HTR-8/SVneo (cell line): ENCODE results near the gene GOLM1.

Source experiments
- DNase-seq: peaks from one replicate; pipeline ENCODE4 v3.0.0; 2011; ENCODE audit warnings: low spot score, mixed read lengths; ENCODE audit not compliant: insufficient read length
- FAIRE-seq: peaks from 2 replicates; lab custom pipeline; 2011; peaks lifted over from hg19 to GRCh38; lab: Jason Lieb, UNC

GOLM1 gene

DNA sequence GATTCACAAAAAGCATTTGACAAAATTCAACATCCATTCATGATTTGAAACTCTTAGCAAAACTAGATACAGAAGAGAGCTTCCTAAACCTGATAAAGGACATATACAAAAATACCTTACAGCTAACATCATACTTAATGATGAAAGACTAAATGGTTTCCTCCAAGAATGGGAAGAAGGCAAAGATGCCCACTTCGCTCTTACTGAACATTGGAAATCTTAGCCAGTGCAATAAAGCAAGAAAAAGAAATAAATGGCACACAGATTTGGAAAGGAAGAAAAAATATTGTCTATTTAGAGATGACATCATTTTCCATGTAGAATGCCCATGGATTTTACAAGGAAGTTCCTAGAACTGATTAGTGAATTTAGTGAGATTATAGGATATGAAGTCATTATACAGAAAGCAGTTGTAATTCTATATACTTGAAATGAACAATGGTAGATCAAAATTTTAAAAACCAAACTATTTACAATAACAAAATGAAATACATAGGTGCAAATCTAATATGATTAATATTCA is 94.0 kb downstream of the GOLM1 start:
- FAIRE-seq: no peak

DNA sequence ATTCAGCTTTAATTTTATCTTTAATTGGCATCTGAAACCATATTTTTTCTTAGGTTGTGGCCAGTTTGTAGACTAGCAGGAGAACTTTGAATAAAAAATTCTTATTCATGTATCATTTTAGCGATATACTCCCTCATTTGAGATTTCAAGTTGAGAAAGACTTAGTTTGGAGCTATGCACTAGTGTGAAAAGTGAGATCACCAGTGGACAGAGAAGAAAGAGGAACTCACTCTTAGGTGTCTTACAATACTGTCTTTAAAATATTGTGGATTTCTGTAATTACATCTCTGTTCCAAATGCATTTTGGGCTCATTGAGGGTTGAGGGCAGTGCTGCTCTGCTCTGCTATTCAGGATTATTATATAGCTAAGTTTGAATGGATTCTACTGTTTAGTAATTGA is 103.8 kb downstream of the GOLM1 start:
- FAIRE-seq (no peak), DNase-seq (no peak)

More for the DNA sequence above, 94.0 kb downstream of the GOLM1 start:
- DNase-seq: no peak

DNA sequence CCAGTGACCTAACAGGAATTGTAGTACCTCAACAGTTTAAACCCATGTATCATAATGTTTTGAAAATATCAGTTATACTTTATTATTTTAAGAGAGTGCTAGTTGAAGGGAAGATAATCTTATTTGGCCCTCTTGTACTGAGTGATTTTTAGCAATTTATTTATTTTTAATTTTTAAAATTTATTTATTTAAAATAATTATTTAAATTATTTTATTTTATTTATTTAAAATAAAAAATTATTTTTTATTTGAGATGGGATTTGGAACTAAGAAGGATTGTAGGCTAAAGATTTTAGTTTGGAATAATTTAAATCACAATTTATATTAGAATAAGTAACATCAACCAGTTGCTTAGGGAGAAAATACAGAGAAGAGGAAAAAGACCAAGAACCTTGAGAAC is 104.3 kb downstream of the GOLM1 start:
- no peak for DNase-seq

DNA sequence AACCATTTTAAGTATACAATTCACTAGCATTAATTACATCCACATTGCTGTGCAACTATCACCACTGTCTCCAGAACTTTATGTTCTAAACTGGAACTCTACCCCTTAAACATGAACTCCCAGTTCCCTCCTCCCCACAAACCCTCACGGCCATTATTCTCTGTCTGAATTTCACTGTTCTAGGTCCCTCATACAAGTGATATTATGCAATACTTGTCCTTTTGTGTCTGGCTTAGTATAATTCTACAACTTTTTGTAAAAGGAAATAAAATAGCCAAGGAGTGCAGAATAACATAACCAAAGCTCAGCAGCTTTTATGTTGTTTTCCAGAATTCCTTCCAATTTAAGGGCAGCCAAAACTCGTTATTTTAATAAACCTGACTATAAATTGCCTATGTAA is 105.2 kb downstream of the GOLM1 start:
- FAIRE-seq (no peak), DNase-seq (no peak)

More for the DNA sequence above, 104.3 kb downstream of the GOLM1 start:
- FAIRE-seq: no peak

DNA sequence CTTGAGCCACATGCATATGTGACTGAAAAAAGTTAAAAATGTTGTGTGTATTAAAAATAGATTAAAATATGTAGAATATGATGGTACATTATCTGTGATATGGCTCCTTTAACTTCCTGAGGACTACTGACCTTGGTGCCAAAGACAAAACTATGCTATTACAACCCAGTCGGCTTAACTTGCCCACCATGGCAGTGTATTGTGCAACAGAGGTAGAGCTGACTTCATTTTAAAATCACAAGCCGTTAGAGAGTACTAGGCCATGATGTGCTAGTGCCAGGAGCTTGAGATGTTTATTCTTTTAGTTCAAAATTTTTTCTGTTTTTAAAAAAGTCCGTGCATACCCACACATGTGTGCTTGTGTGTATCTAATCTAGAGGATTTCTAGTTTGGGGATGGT is 112.1 kb downstream of the GOLM1 start:
- FAIRE-seq: no peak

DNA sequence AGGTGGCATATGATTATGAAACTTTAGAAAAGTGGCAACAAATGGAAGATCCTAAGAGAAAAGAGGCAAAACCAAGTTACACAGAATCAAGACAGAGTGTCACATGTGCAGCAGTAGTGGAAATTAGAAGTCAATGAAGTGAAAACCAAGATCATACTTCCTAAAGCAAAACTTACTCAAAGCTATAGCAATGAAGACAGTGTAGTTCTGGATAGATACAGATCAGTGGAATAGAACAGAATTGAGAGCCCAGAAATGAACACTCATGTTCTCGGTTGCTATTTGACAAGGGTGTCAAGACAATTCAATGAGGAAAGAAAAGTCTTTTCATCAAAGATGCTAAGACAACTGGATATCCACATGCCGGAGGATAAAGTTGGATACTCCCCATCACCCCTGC is 114.9 kb downstream of the GOLM1 start:
- FAIRE-seq: no peak
- DNase-seq: no peak

More for the DNA sequence above, 112.1 kb downstream of the GOLM1 start:
- DNase-seq: no peak

DNA sequence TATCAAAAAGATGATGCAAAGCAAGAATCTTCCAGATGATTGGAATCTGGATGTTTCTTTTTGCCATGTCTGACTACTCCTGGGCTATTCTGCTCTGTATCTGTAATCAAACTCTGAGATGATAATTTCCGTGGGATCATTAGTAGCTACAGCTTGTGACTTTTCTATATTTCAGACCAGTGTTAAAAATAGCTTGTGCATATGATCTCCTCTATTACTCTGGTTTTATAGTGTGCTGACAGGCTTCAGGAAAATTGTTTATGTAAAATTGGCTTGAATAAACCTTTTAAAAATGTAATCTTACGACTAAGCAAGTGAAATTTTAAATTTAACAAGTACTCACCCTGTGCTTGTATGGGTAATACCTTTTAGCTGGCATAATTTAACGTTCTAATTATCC is 118.0 kb downstream of the GOLM1 start:
- FAIRE-seq (no peak), DNase-seq (no peak)

DNA sequence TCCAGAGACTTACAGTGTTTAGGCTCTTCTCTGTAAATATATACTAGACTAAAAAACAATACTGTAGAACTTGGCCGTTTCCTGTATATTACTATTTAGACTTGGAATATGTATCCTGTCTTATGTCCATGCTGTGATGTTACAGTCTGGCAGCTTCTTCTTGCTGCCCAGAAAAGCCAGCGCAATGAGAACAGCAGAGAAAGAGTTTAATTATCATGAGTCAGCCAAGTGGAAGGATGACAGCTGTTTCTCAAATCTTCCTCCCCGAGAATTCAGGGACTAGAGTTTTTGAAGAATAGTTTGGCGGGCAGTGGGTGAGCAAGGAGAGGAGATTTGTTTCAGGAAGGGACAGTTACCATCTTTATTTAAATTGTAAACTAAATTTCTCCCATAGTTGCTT is 120.9 kb downstream of the GOLM1 start:
- no peak for FAIRE-seq
- DNase-seq: no peak
